NCI-H146 (cell line): Measurements from ENCODE around the gene MFAP3L.

Experiments used
- DNase-seq: peaks from one replicate; lab custom pipeline; 2025; lab: John Stamatoyannopoulos, UW

The MFAP3L gene

GRCh38 chr4:169940460-169940859 lies 85.7 kb downstream of the MFAP3L start:
- no peak for DNase-seq
